ENCODE results near the gene SDCBP2.
A peak's percentile ranks its signal among the peaks of the same experiment; 100 is the strongest.

The SDCBP2 gene

DNA sequence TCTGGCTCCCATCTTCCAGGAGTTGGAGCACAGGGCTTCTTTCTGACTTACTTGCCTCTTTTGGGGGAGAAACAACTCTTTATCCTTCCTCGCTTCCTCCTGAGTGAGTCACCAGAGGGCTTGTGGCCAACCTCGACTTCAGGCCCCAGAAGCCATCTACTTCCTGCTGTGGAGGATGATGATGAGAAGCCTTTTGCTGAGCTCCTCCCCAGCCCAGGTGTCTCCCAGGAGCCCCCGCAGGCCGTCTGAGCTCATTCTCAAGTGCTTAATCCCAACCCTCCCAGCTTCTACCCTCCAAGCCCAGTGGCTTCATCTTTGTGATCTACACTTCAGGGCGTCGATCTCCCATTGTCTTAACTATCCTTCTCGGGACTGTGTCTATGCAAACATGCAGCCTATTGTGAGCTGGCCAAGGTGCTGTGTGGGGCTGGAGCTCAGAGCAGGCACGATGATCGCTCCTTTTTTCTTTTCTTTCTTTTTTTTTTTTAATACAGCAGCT is 27.9 kb downstream of the SDCBP2 start:
- H3K4me3 ChIP-seq (ENCODE audit: low read length) = no peak overlapping the region
- TF ChIP-seq, protein P1, sequence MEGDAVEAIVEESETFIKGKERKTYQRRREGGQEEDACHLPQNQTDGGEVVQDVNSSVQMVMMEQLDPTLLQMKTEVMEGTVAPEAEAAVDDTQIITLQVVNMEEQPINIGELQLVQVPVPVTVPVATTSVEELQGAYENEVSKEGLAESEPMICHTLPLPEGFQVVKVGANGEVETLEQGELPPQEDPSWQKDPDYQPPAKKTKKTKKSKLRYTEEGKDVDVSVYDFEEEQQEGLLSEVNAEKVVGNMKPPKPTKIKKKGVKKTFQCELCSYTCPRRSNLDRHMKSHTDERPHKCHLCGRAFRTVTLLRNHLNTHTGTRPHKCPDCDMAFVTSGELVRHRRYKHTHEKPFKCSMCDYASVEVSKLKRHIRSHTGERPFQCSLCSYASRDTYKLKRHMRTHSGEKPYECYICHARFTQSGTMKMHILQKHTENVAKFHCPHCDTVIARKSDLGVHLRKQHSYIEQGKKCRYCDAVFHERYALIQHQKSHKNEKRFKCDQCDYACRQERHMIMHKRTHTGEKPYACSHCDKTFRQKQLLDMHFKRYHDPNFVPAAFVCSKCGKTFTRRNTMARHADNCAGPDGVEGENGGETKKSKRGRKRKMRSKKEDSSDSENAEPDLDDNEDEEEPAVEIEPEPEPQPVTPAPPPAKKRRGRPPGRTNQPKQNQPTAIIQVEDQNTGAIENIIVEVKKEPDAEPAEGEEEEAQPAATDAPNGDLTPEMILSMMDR (IDR thresholded peaks at IDR 0.05; ENCODE audit: insufficient read depth, low read depth, low read length, missing control alignments) = no peak
- DNase-seq (ENCODE audit: low read depth) = peak; percentile 61

DNA sequence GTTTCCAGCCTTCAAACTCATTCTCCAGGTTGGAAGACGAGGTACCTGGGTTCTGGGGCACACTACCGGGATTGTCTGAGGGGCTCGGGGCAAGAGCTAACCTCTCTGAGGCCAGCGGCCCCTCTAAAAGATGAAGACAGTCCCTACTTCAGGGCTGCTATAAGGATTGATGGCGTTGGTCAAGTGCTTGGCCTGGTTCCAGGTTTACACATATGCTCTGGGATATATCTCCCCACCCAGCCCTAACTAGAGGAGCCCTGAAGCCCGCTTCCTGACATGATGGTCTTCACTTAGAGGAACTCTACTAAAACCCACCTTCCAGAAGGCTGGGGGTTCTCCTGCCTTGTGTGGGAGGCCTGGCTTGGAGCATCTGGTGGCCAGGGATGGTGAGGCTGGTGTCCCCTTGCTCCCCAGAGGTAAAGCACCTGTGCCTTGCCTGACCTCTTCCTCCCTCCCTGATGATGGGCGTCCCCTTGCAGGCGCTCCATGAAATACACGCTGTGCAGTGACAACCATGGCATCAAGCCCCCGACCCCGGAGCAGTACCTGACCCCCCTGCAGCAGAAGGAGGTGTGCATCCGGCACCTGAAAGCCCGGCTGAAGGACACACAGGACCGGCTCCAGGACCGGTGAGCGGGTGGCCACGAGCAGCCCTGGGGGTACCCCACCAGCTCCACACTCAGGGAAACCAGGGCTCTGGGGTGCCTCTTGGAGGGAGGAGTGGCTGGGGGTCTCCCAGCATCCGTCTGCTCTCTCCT is 28.7 kb downstream of the SDCBP2 start:
- TF ChIP-seq, protein P1 (IDR thresholded peaks at IDR 0.05; ENCODE audit: insufficient read depth, low read depth, low read length, missing control alignments) = no peak
- no peak overlapping the region for H3K4me3 ChIP-seq (ENCODE audit: low read length)
- no peak for DNase-seq (ENCODE audit: low read depth)

DNA sequence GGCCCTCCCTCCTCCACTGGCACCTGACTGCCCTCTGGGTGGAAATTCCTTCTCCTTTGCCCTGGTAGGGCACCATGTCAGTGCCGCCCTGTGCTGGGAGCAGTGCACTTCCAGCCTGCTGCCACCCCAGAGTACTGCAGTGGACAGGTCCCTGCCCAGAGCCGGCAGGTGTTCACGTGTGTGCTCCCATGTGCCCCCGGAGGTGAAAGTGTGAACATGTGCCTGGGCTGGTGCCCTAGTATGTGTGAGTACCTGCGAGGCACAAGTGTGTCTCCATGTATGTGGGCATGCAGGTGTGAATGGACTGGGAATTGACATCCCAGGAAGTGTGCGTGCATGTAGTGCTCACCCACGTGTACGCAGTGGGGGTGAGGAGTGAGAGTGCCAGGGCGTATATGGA is 29.4 kb downstream of the SDCBP2 start:
- DNase-seq (ENCODE audit: low read depth) = no peak
- H3K4me3 ChIP-seq (ENCODE audit: low read length) = no peak overlapping the region
- TF ChIP-seq, protein P1 (IDR thresholded peaks at IDR 0.05; ENCODE audit: insufficient read depth, low read depth, low read length, missing control alignments) = peak; percentile 17

DNA sequence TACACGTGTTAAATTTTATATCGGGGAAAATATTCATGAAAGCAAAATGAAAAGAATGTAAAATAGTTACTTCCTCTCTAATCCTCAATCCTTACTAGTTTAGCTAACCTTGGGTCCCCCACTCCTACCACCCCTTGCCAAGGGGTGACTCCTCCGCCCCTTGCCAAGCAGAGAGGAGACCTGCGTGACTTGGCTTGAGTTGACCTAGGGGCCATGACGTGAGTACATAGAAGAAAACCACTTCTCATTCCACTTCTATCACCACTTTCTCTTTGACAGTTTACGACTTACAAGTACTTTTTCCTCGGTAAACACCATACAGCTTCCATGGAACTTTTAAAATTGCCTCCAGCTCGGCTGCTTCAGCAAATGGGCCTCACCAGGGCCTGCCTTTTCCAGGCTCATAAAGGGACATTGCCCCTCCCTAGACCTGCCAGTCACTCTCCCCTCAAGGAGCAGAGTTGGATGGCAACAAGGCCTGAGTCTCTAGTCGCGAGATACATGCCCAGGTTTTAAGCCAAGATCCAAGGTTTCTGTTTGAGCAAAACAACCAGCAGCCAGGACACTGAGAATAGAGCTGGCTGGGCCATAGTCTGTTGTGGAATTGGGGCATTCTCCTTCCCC is 29.9 kb downstream of the SDCBP2 start:
- no peak overlapping the region for H3K4me3 ChIP-seq (ENCODE audit: low read length)
- DNase-seq (ENCODE audit: low read depth) = no peak
- TF ChIP-seq, protein P1 (IDR thresholded peaks at IDR 0.05; ENCODE audit: insufficient read depth, low read depth, low read length, missing control alignments) = no peak

DNA sequence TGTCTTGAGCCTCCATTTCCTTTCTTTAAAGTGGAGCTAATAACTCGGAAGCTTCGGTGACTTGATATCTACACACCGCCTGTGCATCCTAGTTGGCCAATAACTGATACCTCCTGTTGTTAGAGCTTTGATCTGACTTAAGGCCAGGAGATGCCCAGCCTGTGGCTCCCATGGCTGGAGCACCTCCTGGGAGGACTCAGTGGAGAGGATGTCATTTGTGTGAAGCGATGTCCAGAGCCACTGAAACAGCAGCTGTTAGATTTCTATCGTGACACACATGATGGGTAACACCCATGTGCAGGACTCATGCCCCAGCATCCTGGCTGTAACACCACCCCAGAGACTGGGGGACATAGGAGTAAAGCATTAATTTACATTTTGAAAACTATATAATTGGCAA is 30.8 kb downstream of the SDCBP2 start:
- TF ChIP-seq, protein P1 (IDR thresholded peaks at IDR 0.05; ENCODE audit: insufficient read depth, low read depth, low read length, missing control alignments) = no peak
- H3K4me3 ChIP-seq (ENCODE audit: low read length) = no peak overlapping the region
- DNase-seq (ENCODE audit: low read depth) = no peak

DNA sequence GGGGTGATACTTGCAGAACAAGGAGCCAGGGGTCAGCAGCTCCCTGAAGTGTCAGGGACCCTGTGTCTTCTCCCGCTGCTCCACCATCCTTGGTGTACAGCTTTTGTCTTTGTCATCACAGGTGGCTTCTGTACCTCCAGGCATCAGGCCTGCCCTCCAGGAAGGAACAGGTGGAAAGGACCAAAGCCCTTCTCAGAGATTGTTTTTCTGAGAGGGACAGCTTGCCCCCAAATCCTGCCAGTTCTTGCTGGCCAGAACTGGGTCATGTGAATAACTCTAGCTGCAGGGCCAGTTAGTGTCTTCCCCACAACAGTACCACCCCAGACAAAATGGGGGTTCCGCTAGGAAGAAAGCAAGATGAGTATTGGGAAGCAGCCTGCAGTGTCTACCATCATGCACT is 31.5 kb downstream of the SDCBP2 start:
- TF ChIP-seq, protein P1 (IDR thresholded peaks at IDR 0.05; ENCODE audit: insufficient read depth, low read depth, low read length, missing control alignments) = no peak
- no peak overlapping the region for H3K4me3 ChIP-seq (ENCODE audit: low read length)
- no peak for DNase-seq (ENCODE audit: low read depth)
